Umbilical cord (tissue), 2 donors: ENCODE measurements around the gene TPTE. TPM values are rescaled to one million over a fixed set of nuclear protein-coding genes. Genes with fewer than 3 reads are reported as not detected.
"Not testable (repeated sequence)": the region's sequence is repeated elsewhere in the genome, so short reads cannot be mapped to it uniquely, and the experiment has no call there.

Experiments used
- DNase-seq: peaks from one replicate; pipeline ENCODE4 v3.0.0-alpha.2; 2015; ENCODE audit warnings: low spot score
- total RNA-seq: library from RNA; depleted of rRNA; stranded (reverse); fragments of >200 nt; gene quantifications from one replicate; pipeline ENCODE4 v1.2.3, GENCODE V29; 2014; ENCODE audit warnings: low replicate concordance; ENCODE audit not compliant: insufficient read depth

The TPTE gene
- 2.9 TPM for total RNA-seq

DNA sequence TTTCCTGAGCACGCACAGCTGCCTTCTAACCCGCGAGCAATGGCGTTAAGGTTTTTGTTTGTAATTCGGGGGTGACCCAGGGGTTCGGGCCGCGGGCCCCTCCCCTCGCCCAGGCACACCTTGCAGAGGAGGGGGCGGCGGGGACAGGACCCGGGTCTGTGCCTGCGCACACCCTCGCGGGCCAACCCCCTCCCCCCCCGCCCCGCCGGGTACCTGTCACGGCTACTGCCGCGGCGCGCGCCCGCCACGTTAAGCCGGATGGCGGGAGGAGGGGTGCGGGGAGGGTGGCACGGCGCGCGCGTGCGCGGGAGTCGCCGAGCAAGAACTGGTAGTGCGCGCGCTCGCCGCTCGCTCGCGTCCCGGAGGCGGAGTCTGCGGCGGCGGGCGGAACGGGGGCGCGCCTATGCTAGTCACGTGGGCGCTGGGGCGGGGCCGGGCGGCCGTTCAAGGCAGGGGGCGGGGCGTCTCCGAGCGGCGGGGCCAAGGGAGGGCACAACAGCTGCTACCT, at the start of gene TPTE:
Gene TPTE, plus strand, starts transcription at position 493 of the 508 bp plus-strand sequence. CDS start 17,141 bp downstream, outside the sequence.
- DNase-seq, result no peak

DNA sequence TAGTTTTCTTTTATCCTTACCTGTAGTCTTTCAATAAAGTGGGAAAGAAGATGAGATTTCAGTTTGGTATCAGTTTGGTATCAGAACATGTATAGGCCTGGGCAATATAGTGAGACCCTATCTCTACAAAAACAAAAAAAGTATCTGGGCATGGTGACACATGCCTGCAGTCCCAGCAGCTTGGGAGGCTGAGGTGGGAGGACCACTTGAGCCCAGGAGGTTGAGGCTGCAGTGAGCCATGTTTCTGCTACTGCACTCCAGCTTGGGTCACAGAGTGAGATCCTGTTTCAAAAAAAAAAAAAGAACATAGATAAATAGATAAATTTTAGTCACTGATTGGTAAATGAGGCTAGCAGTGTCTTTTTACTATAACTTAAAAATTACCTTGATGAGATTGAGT, 49.4 kb upstream of the TPTE start:
- not testable (repeated sequence) for DNase-seq

GRCh38 chr21:10477794-10478193, 43.6 kb upstream of the TPTE start:
- not testable (repeated sequence) for DNase-seq

- not testable (repeated sequence) for DNase-seq
Observed at GRCh38 chr21:10479875-10480274, 41.5 kb upstream of the TPTE start.

- DNase-seq, result not testable (repeated sequence)
Observed at GRCh38 chr21:10484864-10485263, 36.5 kb upstream of the TPTE start.

DNA sequence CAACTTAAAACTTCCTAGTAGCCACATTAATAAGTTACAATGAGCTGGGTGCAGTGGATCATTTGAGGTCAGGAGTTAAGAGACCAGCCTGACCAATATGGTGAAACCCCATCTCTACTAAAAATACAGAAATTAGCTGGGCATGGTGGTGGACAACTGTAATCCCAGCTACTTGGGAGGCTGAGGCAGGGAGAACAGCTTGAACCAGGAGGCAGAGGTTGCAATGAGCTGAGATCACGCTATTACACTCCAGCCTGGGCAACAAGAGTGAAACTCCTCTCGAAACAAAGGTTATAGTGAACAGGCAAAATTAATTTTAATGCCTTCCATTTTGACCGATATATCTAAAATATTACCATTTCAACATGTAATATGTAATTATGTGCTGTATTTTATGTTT, 30.9 kb upstream of the TPTE start:
- DNase-seq, result not testable (repeated sequence)

DNA sequence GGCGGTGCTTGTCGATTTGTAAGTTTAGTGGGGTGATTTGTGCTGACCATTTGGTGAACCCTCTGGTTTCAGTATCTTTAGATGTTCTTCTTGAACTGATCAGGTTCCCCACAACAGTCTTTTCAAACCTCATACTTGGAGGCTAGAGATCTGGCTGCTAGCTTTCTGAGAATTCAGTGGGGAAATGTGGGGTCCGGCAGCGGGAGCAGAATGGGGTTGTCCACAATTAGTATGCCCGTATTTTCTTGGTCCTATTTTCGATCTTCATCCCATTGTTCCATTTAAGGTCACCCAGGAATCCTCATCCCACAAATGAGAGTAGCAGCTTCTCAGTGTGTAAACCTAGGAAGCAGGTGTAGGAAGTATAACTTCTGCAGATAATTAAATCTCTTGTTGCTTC, 10.3 kb upstream of the TPTE start:
- DNase-seq, result no peak

GRCh38 chr21:10516889-10517288, 4.5 kb upstream of the TPTE start:
- DNase-seq, result not testable (repeated sequence)

GRCh38 chr21:10517904-10518303, 3.5 kb upstream of the TPTE start:
- DNase-seq, result not testable (repeated sequence)

- not testable (repeated sequence) for DNase-seq
Observed at GRCh38 chr21:10521835-10522500, 585 bp downstream of the TPTE start.

DNA sequence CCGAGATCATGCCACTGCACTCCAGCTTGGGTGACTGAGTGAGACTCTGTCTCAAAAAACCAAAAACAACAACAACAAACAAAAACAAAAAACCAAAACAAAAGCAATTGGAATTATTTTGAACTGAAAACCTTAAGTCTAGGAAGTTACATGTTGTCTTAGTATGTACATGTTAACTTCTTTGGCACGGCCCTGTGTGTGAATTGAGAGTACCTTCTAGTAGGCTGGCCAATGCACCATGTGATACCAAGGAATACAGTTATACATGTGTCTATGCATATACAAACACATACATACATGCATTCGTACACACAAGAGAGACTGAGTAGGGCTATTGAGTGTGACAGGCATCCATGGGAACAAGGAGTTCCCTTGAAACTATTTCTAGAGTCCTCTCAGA, 18.6 kb downstream of the TPTE start:
- no peak for DNase-seq

GRCh38 chr21:10544376-10544775, 23.0 kb downstream of the TPTE start:
- not testable (repeated sequence) for DNase-seq

- not testable (repeated sequence) for DNase-seq
Observed at GRCh38 chr21:10547868-10548267, 26.5 kb downstream of the TPTE start.

DNA sequence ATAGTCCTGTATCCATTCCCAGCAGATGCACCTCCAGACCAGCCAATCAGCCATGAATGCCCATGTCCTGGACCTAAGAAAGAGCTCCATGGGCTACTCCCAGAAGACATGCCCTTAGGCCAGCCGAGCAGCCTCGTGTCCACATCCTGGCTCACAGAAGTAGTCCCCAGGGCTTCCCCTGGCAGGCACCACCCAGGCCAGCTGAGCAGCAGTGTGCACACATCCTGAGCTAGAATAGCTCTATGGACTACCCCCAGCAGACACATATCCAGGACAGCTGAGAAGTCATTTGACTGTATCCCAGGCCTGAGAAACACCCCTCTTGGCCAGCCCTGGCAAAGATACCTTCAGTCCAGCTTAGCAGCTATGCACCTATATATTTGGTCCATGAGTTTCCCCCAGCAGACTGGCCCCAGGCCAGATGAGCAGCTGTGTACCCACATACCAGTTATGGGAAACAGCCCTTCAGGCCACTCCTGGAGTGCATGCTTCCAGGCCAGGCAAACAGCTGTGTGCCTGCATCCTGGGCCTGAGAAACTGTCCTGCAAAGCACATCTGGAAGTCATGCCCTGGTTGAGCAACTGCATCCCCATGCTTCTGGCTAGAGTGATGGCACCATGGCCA, 27.1 kb downstream of the TPTE start:
- DNase-seq, result not testable (repeated sequence)

DNA sequence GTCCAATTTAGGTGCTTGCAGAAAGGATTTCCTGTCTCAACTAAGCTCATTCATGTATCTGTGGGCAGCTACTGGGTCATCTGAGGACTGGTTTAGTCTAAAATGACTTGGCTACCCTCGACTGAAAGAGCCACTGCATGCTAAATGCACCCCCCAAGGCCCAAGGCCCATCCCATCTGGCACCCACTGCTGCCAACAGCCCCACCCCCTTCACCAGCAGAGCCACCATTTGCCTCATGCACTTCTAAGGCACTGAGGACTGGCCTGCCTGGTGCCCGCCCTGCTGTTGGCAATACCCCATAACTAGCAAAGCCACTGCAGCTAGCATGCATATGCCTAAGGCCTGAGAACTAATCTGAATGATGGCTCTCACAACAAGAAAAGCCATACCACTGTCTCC, 49.4 kb downstream of the TPTE start:
- not testable (repeated sequence) for DNase-seq

GRCh38 chr21:10574531-10575310, 53.3 kb downstream of the TPTE start:
- DNase-seq, result not testable (repeated sequence)

DNA sequence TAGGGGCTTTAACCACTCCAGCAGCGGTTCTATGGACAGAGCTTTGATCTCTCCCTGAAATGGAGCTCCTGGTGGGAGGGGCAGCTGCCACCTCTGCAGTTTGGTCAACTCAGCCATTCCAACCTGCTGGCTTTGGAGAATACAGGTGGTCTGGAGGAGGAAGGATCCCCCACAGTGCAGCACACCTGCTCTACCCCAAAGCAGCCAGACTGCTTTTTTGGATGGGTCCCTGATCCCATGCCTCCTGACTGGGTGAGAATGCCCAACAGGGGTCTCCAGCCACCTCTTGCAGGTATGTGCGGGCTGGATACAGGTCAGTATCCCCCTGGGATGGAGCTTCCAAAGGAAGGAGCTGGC, 53.9 kb downstream of the TPTE start:
- DNase-seq, result no peak

GRCh38 chr21:10578910-10579309, 57.5 kb downstream of the TPTE start:
- not testable (repeated sequence) for DNase-seq

DNA sequence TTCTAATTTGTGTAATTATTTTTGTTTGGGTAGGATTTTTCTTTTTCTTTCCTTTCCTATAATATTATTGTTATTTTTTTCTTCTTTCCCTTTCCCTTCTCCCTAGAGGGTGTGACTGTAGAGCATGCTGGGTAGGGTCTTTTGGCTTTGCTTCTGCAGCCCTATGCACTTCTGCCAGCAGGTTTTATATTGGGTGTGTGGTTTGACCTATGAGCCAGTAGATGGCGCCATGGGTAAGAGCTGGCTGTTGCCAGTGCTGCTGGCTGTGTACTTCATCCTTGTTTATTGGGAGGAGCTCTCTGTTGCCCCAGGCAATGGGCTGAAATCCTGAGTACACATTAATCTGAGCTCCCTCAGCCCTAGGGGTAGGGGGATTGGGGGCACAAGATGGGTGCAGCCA, 67.7 kb downstream of the TPTE start:
- DNase-seq, result not testable (repeated sequence)

DNA sequence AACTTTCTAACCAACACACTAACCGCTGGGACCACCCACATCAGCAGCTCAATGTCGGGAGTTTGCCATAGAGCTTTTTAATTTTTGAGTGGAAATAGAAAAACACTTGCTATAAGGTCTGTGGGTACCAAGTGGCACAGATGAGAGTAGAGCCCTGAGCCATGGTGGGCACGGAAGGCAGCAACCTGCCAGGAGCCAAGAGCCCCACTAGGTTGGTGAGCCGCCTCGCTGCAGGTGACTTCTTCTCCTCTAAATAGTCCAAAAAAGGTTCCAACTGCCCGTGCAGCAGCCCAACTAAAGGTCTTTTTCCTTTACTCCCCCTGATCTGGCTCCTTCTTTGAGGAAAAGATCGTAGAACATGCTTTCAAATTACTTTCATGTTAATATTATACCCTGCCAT, 85.7 kb downstream of the TPTE start:
- DNase-seq, result not testable (repeated sequence)

DNA sequence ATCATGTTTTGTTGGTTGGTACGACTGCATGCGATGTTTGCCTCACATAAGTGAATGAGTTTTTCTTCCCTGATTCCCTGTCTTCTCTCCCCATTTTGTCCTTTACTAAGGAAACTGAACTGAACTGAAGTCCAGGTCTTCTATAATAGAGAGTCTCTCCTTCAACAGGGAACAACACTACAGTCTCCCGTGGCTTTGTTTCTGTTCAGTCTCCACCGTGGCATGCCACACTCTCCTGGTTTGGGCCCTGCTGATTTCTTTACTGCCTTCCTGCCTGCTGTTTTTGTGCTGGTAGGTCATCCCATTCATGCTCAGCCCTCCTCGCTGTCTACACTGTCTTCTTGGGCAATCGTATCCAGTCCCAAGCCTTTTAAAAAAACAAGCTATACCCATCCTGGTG, 92.9 kb downstream of the TPTE start:
- DNase-seq, result not testable (repeated sequence)

- DNase-seq, result not testable (repeated sequence)
Observed at GRCh38 chr21:10616061-10616460, 94.7 kb downstream of the TPTE start.
